Activated CD4-positive, alpha-beta T cell treated with anti-CD3 and anti-CD28 coated beads for 24 hours (primary cell): ENCODE results near the gene LGR5.
"Not testable (repeated sequence)": the region's sequence is repeated elsewhere in the genome, so short reads cannot be mapped to it uniquely, and the experiment has no call there.

Source experiments
- DNase-seq, 2 donors: peaks; one replicate each; pipeline ENCODE4 v3.0.0-alpha.2; 2020; ENCODE audit warnings: low read depth in 2 of 2

LGR5 gene

GRCh38 chr12:71474791-71475190 lies 35.2 kb downstream of the LGR5 start:
- DNase-seq, result no peak

DNA sequence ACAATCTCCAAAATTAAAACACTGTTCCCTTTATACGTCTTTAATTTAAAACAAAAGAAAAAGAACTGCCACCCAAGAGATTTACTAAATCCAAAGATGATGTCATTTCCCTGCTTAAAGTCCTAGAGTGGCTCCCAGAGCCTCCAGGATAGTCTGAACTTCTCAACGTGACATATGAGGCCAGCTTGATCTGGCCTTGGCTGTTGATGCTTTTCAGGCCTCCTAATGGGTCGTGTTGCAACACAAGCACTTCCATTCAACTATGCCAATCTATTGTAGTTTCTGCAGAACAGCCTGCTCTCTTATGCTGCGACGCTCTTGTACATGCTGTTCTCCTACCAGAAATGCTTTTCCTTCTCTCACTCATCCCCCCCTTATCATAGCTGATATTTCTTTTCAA lies 35.7 kb downstream of the LGR5 start:
- DNase-seq, result no peak

GRCh38 chr12:71476513-71476912 lies 36.9 kb downstream of the LGR5 start:
- DNase-seq, result no peak

GRCh38 chr12:71477609-71478008 lies 38.0 kb downstream of the LGR5 start:
- no peak for DNase-seq

- DNase-seq, result no peak
Observed at GRCh38 chr12:71478270-71478669, 38.7 kb downstream of the LGR5 start.

DNA sequence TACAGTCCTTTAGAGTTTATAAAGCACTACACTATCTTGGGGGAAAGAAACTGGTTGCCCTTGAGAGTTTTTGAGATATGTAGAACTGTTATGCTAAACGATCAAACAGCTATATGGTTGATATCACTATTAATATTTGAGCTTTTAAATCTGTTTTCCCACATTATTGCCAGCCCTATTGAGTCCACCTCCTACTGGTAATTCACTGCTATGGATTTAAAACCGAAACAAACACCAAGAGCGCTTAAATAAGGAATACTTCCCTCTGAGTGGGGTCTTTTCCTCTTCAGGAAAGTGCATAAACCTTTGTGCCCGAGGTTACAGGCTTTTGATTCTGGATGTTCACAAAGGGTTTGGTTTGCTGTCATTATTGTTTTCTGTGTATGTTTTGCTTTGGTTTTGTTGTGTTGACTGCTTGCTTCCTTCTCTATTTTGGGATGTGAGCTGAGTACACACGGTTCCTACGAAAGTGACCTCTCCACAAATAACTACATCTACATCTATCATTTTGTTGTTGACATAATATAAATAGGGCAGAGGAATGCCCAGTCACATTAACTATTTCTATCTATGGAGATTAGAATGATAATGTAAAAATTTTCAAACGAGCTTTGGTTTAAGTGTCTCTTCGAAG lies 44.8 kb downstream of the LGR5 start:
- DNase-seq, result no peak

GRCh38 chr12:71490844-71491243 lies 51.2 kb downstream of the LGR5 start:
- not testable (repeated sequence) for DNase-seq

- DNase-seq, result no peak
Observed at GRCh38 chr12:71492604-71493003, 53.0 kb downstream of the LGR5 start.

DNA sequence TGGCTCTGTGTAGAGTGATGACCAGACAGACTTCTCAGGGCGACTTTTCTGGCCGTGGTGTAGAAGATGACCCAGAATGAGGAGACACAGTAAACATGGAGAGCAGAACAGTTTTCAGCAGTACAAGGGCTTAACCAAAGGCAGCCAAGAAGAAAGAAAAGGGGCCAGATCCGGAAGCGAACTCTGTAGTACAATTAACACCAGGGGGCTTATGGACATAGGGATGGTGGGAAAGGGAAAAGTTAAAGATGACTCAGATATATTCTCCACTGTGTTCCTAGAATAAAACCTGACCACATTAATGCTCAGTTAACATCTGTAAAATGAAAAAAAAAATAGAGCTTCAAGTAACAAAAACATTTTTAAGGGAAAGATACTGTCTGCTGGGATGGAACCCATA lies 60.2 kb downstream of the LGR5 start:
- no peak for DNase-seq

DNA sequence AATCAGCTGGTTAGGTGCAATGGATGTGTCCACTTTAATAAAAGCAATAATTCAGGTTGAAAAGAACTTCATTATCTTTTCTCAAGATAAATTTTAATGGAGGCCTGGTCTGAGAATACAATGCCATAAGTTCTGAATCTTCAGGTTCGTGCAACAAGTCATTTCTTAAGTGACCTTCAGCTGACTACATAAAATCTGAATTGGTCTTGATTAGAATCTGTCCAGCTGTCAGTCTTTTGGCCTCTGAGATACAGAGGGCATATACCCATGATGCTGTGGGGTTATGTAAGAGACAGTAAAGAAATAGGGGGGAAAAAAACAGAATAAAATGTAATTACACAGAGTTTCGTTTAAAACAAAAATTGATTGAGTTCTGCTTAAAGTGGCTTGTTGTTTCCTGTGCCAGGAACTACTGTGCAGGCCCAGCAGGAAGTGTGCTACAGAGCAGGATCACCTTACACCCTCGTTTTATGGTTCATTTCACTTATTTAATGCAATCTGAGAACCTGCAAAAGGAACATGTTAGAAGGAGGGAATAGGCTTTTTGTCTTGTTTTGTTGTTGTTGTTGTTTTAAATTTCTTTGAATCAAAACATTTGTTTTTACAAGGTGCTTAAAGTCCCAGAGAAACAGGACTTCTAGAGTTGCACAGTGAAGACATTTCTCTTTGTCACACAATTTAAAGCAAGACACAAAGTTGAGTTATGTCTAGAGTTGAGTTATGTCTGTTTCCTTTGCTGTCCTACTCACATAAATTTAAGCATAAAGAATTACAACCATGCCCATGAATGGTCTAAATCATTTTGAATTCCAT lies 64.2 kb downstream of the LGR5 start:
- no peak for DNase-seq

- DNase-seq, result no peak
Observed at GRCh38 chr12:71504476-71504875, 64.9 kb downstream of the LGR5 start.

GRCh38 chr12:71509705-71510104 lies 70.1 kb downstream of the LGR5 start:
- DNase-seq, result no peak

DNA sequence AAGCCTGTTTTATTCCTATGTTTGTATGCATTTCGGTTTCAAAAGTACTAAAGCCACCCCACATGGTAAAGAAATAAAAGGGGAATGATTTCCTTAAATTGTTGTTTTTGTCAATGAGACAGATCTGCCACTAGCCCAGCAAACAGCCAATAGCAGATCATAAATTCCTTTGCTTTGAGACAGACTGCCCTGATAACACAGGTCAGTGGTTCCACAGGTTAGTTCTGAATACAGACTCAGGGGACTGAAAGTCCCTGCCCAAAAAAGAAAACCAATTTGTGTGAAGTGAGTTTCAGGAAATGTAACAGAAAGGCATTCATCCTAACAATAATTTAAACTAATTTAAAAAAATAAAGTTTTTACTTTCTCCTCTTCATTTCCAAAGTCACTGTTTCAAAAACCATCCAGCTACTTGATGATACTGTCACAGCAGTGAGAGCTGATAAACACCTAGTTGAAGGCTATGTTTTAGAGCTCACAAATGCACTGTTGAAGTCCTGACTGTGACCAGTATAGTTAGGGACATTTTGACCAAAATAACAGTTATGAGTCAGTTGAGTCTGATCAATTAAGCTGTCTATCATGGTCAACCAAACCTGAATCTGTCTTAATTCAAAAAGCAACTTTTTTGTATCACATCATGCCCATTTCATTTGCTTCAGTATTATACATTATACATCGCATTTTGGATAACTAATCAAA lies 77.7 kb downstream of the LGR5 start:
- DNase-seq, result no peak

- DNase-seq, result no peak
Observed at GRCh38 chr12:71521125-71521524, 81.5 kb downstream of the LGR5 start.

GRCh38 chr12:71524626-71525025 lies 85.0 kb downstream of the LGR5 start:
- no peak for DNase-seq

GRCh38 chr12:71533703-71534102 lies 94.1 kb downstream of the LGR5 start:
- no peak for DNase-seq

DNA sequence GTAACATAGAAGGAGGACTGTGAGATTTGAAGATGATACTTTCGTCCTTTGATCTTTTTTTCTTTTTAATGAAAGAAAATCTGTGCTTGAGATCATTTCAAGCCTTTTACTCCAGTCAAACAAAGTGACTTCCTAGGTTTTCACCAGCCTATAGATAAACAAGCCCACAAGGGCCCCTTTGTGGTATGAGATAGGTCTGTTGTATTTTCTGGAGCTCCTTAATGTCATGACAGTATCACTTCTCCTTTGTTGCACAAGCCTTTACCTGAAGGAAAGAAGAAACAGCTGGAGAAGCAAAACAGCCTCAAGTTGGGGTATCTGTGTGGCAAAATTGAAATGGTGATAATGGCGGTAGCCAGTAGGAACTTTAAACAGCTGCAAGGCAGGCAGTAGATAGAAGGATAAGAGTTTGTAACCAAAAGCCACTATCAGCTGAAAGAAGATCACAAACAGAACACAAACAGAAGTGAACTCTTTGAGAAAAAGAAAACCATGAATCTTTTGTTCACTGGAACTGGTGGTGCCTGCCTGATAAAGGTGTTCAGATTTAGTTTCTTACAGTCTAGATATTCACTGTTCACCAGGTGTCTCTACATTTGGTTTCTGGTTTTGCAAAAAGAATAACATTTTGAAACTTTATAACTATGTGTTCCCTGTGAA lies 96.8 kb downstream of the LGR5 start:
- no peak for DNase-seq

GRCh38 chr12:71536939-71537622 lies 97.5 kb downstream of the LGR5 start:
- no peak for DNase-seq

DNA sequence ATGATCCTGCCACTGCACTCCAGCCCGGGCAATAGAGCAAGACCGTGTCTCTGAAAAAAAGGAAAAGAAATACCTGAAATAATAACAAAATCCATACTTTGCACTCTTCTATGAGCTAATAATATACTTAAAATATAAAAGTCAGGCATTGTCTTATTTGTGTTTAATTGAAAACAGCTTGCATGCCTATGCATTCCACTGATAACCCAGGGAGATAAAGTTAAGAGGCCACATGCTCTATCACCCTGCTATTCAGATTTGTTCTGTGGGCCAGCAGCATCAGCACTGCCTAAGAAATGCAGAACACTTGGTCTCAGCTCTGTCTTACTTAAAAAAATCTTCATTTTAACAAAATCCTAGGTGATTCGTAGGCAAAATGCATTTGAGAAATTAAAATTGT lies 99.2 kb downstream of the LGR5 start:
- no peak for DNase-seq

- DNase-seq, result no peak
Observed at GRCh38 chr12:71541583-71541982, 102.0 kb downstream of the LGR5 start.

DNA sequence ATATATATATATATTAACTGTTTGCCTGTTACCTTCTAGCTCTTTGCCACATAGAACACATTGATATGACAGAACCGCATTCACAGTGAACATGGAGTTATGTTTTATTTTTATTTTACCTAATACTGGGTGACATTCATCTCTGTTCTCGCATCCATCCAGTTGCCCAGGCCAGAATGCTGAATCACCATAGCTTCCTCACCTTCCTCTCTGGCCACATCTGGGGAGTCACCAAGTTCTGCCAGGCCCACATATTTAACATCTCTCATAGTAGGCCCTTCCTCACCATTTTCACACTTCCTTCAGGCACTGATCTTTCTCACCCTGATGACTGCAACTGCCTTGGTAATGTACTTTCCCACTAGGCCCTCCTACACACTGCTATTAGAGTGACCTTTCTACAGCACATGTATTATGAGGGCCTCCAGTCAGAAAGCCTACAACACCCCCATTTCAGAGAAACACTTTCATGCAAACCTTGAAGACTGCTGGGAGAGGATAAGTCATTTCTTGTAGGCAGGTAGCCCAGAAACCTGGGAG lies 106.8 kb downstream of the LGR5 start:
- DNase-seq, result no peak
